GM12878 (cell line): ENCODE measurements around the gene ITGAL. TPM values are rescaled to one million over a fixed set of nuclear protein-coding genes. Genes with fewer than 3 reads are reported as not detected.

Source experiments
- ATF3 ChIP-seq: IDR thresholded peaks from 2 replicates; pipeline ENCODE4 v1.6.1; 2011; ENCODE audit warnings: low read depth, mild to moderate bottlenecking, low read length, moderate library complexity, borderline replicate concordance; ENCODE audit errors: extremely low read depth
- BACH1 ChIP-seq: fragments of 450-650 bp; IDR thresholded peaks from 2 replicates; pipeline ENCODE4 v1.6.1; 2017; ENCODE audit warnings: mild to moderate bottlenecking, borderline replicate concordance
- BCL3 ChIP-seq: IDR thresholded peaks from 2 replicates; pipeline ENCODE4 v1.6.1; 2011; ENCODE audit warnings: borderline replicate concordance, low read depth, mild to moderate bottlenecking, moderate library complexity, low read length; ENCODE audit not compliant: insufficient read depth, poor library complexity, severe bottlenecking
- CBX5 ChIP-seq: sonication (generic); IDR thresholded peaks from 2 replicates; pipeline ENCODE4 v1.6.1; 2016; ENCODE audit warnings: low read depth, moderate library complexity, mild to moderate bottlenecking, inconsistent platforms
- DPF2 ChIP-seq: fragments of 450-650 bp; IDR thresholded peaks from 2 replicates; pipeline ENCODE4 v1.6.1; 2017; ENCODE audit warnings: mild to moderate bottlenecking
- E2F8 ChIP-seq: fragments of 450-650 bp; IDR thresholded peaks from 2 replicates; pipeline ENCODE4 v1.6.1; 2018; ENCODE audit warnings: mild to moderate bottlenecking, low read depth, moderate library complexity; ENCODE audit not compliant: partially characterized antibody
- EED ChIP-seq: sonication (generic); IDR thresholded peaks from 2 replicates; pipeline ENCODE4 v1.6.1; 2016; ENCODE audit warnings: antibody characterized with exemption, low read depth
- ESRRA ChIP-seq: IDR thresholded peaks from 2 replicates; pipeline ENCODE4 v1.6.1; 2012; ENCODE audit warnings: mild to moderate bottlenecking, low read length, improper control_type of control experiment
- ETV6 ChIP-seq, 2 experiments: fragments of 450-650 bp in 1 of 2; IDR thresholded peaks in 1 of 2; conservative IDR thresholded peaks in 1 of 2; 2 replicates each; pipeline ENCODE4 v1.6.1; 2014; ENCODE audit warnings: antibody characterized with exemption in 1 of 2, borderline replicate concordance in 1 of 2, low read depth in 1 of 2, mild to moderate bottlenecking in 1 of 2, moderate library complexity in 1 of 2
- IKZF1 ChIP-seq: fragments of 450-650 bp; conservative IDR thresholded peaks from 2 replicates; pipeline ENCODE4 v1.6.1; 2017; ENCODE audit warnings: antibody characterized with exemption, mild to moderate bottlenecking
- MEF2A ChIP-seq: IDR thresholded peaks from 2 replicates; pipeline ENCODE4 v1.6.1; 2011; ENCODE audit warnings: low read depth, mild to moderate bottlenecking, low read length, moderate library complexity; ENCODE audit not compliant: insufficient read depth
- NR2F1 ChIP-seq: fragments of 450-650 bp; conservative IDR thresholded peaks from 2 replicates; pipeline ENCODE4 v1.6.1; 2017; ENCODE audit warnings: mild to moderate bottlenecking
- POU2F2 ChIP-seq: IDR thresholded peaks from 3 replicates; pipeline ENCODE4 v1.6.1; 2011; ENCODE audit warnings: low read depth, mild to moderate bottlenecking, low read length, borderline replicate concordance
- SMARCA5 ChIP-seq: fragments of 450-650 bp; IDR thresholded peaks from 2 replicates; pipeline ENCODE4 v1.6.1; 2017; ENCODE audit warnings: mild to moderate bottlenecking
- SREBF1 ChIP-seq: IDR thresholded peaks from 2 replicates; pipeline ENCODE4 v1.6.1; 2012; ENCODE audit warnings: mild to moderate bottlenecking, low read length
- SUZ12 ChIP-seq: fragments of 200-600 bp; sonication (generic); IDR thresholded peaks from one replicate; pipeline ENCODE4 v1.6.1; 2018; ENCODE audit warnings: antibody characterized with exemption, mild to moderate bottlenecking; ENCODE audit not compliant: unreplicated experiment
- YY1 ChIP-seq: IDR thresholded peaks from 2 replicates; pipeline ENCODE4 v1.6.1; 2011; ENCODE audit warnings: low read depth, mild to moderate bottlenecking, low read length
- ZNF384 ChIP-seq: IDR thresholded peaks from 2 replicates; pipeline ENCODE4 v1.6.1; 2012; ENCODE audit warnings: low read depth, mild to moderate bottlenecking, low read length, improper control_type of control experiment, borderline replicate concordance
- polyA plus RNA-seq, 11 experiments: library from polyadenylated mRNA; depleted of rRNA in 4 of 11; unstranded in 6 of 11; stranded (reverse) in 5 of 11; fragments of >200 nt; fragmentation: Nextera tagmentation in 4 of 11; fragmentation: Illumina TruSeq in 1 of 11; extraction: Ambion mirVana in 4 of 11; extraction: Trizol in 1 of 11; gene quantifications; 1 replicate in 1 of 11; 2 replicates in 10 of 11; pipeline versions ENCODE4 v1.2.1 to v1.2.3, GENCODE V29; 2011 to 2016; ENCODE audit warnings: inconsistent platforms in 2 of 11, missing spikeins in 2 of 11, low read depth in 1 of 11
- total RNA-seq, 4 experiments: library from RNA; depleted of rRNA in 3 of 4; stranded (reverse); fragments of >200 nt in 3 of 4; fragmentation: Illumina TruSeq in 1 of 4; extraction: Trizol in 1 of 4; gene quantifications; 2 replicates each; pipeline versions ENCODE4 v1.2.1 to v1.2.3, GENCODE V29; 2013 to 2021
- TF ChIP-seq, protein P1 (sequence below): IDR thresholded peaks from 2 replicates; pipeline ENCODE4 v1.6.1; 2012; ENCODE audit warnings: improper control_type of control experiment, low read depth, low read length; ENCODE audit not compliant: insufficient replicate concordance

Gene ITGAL
- total and polyA plus RNA-seq, 10 of the 15 experiments (the other 5 are each of a cell fraction or from before 2014, with no cell fraction given): 10.7 to 170 (median 96.9) TPM

- TF ChIP-seq, protein P1, sequence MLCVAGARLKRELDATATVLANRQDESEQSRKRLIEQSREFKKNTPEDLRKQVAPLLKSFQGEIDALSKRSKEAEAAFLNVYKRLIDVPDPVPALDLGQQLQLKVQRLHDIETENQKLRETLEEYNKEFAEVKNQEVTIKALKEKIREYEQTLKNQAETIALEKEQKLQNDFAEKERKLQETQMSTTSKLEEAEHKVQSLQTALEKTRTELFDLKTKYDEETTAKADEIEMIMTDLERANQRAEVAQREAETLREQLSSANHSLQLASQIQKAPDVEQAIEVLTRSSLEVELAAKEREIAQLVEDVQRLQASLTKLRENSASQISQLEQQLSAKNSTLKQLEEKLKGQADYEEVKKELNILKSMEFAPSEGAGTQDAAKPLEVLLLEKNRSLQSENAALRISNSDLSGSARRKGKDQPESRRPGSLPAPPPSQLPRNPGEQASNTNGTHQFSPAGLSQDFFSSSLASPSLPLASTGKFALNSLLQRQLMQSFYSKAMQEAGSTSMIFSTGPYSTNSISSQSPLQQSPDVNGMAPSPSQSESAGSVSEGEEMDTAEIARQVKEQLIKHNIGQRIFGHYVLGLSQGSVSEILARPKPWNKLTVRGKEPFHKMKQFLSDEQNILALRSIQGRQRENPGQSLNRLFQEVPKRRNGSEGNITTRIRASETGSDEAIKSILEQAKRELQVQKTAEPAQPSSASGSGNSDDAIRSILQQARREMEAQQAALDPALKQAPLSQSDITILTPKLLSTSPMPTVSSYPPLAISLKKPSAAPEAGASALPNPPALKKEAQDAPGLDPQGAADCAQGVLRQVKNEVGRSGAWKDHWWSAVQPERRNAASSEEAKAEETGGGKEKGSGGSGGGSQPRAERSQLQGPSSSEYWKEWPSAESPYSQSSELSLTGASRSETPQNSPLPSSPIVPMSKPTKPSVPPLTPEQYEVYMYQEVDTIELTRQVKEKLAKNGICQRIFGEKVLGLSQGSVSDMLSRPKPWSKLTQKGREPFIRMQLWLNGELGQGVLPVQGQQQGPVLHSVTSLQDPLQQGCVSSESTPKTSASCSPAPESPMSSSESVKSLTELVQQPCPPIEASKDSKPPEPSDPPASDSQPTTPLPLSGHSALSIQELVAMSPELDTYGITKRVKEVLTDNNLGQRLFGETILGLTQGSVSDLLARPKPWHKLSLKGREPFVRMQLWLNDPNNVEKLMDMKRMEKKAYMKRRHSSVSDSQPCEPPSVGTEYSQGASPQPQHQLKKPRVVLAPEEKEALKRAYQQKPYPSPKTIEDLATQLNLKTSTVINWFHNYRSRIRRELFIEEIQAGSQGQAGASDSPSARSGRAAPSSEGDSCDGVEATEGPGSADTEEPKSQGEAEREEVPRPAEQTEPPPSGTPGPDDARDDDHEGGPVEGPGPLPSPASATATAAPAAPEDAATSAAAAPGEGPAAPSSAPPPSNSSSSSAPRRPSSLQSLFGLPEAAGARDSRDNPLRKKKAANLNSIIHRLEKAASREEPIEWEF: no peak
- TF ChIP-seq BCL3 (no peak), SREBF1 (no peak), NR2F1 (no peak; the same call in 1 of the 2 replicates), ZNF384 (no peak), ATF3 (no peak), DPF2 (peak; percentile 74), IKZF1 (peak; percentile 97), SUZ12 (no peak), POU2F2 (peak; percentile 16; the same call in 1 of the 3 replicates), ESRRA (no peak; the same call in 1 of the 2 replicates), YY1 (peak; percentile 99), BACH1 (peak; percentile 90), MEF2A (no peak), CBX5 (0 out of 2 replicates have a peak, but pooled peaks have one; percentile 28), EED (no peak), E2F8 (peak; percentile 81), SMARCA5 (peak; percentile 52; the same call in 1 of the 2 replicates), ETV6 (conservative IDR thresholded peaks at IDR 0.05 in 1 of 2, IDR thresholded peaks at IDR 0.05 in 1 of 2; ENCODE audit: borderline replicate concordance in 1 of 2, low read depth in 1 of 2) (no peak)
Observed at GRCh38 chr16:30571445-30572322, 99.1 kb downstream of the ITGAL start, which contains the start of gene ZNF688 (continued).
